Ramos (cell line): ENCODE measurements around the gene TOMM34.

Experiments
- in situ Hi-C: fragments of 300-500 bp; cut with MboI; formaldehyde crosslinking; loops from one replicate; pipeline ENCODE4 v1.14.3; 2022; ENCODE audit warnings: low sequenced_read_pairs; ENCODE audit not compliant: unreplicated experiment

The TOMM34 gene

DNA sequence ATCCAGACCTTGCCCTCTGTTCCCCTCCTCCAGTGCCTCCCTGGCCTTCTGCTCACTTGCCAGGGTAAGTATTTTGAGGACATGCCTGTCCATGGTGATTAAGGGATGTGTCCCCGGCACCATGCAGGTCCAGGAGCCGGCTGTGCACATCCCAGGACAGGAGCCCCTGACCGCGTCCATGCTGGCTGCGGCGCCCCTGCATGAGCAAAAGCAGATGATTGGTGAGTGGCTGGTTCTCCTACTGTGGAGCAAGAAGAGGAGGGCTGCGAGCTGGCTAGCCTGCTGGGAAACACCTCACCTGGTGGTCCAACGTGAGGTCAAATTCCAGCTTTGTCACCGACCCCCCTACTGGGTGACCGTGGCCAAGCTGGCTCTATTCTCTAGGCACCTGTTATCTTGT, 23.7 kb downstream of the TOMM34 start:
- in situ Hi-C loops = no loop called here

DNA sequence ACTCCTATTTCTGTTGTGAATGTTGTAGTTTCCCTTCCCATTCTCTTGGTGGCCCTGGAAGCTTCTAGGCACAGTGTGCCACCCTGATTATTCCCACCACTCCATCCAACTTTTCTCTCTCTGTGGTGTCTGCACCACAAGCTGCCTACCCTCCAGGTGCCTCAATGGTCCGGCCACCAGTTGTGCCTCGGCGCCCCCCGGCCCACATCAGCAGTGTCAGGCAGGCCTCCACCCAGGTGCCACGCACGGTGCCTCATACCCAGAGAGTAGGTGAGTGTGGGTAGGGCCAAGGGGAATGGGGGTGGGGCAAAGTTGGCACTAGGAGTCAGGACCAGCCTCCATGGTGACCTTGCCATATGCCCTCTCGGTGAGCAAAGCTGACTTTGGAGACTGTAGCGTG, 27.3 kb downstream of the TOMM34 start:
- in situ Hi-C loops = no loop called here

DNA sequence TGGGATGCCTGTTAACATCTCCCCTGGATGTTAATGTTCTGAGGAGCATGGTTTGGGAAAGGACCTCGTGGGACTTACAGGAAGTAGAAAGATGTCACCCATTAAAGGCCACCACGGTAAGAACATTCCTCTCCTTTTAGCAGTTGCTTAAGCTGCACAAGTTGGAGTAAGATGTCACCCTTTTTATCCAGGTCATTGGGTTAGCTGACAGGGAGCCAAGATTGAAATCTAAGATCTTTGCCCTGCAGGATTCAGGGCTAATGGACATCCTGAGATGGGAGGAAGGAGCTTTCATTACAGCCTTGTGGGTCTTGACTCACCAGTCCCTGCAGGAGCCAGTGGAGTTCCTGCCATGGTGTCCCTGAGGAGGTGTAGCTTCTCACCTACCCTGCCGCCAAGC, 28.3 kb downstream of the TOMM34 start:
- in situ Hi-C loops = no loop called here

GRCh38 chr20:44930517-44931168, 29.6 kb downstream of the TOMM34 start:
- in situ Hi-C loops = no loop called here

DNA sequence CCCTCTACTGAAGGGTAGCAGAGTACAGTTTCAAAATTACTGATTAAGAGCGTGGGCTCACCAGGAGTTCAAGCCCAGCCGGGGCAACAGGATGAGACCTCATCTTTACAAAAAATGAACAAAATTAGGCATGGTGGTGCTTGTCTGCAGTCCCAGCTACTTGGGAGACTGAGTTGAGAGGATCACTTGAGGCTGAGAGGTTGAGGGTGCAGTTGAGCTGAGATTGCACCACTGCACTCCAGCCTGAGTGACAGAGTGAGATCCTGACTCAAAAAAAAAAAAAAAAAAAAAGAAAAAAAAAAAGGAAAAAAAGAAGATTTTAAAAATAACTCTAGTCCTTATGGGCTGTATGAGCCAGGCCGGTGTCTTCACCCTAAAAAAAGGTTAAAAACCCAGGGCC, 31.6 kb downstream of the TOMM34 start:
- in situ Hi-C loops = no loop called here

GRCh38 chr20:44924541-44924940, 35.7 kb downstream of the TOMM34 start:
- in situ Hi-C loops = no loop called here

DNA sequence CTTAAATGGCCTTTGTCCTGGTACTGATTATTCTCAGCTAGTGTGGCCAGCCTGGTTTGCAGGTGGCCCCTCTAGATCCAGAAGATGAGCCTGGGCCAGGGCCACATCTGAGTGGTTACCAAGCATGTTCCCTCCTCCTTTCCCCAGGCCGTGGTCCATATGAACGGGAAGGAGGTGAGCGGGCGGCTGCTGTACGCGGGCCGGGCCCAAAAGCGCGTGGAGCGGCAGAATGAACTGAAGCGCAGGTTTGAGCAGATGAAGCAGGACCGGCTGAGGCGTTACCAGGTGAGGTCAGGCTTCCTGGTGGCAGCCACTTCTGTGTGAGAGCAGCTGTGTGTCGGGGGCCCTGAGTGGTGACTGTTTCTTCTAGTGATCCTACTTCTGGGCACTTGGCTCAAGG, 38.8 kb downstream of the TOMM34 start:
- in situ Hi-C loops = no loop called here

- in situ Hi-C loops = loop anchor here (10.0 kb wide), 1 partner anchor 176 kb away; no protein-coding TSS in a partner anchor
Measured at GRCh38 chr20:44918761-44919160, 41.4 kb downstream of the TOMM34 start.

DNA sequence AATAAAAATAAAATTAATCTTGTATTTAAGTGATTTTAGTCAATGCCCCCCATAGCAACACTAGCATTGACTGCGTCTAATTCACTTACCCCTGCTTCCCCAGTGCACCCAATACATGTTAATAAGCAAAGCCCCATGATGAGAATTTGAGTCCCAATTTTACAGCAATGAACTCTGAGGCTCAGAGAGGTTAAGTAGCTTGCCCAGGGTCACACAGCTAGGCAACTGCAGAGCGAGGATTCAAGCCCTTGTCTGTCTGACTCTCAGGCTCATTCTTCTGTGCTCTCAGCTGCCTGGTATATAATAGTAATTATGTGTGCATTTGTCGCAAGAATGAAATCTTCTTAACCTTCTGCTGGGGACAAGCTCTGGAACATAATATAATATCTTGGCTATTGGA, 41.9 kb downstream of the TOMM34 start:
- in situ Hi-C loops = loop anchor here (10.0 kb wide), 1 partner anchor 176 kb away; no protein-coding TSS in a partner anchor

DNA sequence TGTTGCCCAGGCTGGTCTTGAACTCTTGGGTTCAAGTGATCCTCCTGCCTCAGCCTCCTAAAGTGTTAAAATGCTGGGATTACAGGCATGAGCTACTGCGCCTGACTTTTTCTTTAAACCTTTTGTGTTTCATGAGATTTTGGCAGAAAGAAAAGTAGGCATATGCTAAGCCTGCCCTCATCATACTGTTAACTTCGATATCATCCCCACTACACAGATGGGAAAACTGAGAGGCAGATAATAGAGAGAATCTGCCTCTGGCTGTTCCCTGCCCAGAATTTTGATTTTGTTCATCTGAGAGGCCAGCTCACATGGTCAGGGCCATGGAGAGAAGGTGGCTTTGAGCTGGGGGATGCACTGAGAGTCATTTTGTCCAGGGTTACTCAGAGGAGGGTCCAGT, 42.8 kb downstream of the TOMM34 start:
- in situ Hi-C loops = loop anchor here (10.0 kb wide), 1 partner anchor 177 kb away; no protein-coding TSS in a partner anchor

DNA sequence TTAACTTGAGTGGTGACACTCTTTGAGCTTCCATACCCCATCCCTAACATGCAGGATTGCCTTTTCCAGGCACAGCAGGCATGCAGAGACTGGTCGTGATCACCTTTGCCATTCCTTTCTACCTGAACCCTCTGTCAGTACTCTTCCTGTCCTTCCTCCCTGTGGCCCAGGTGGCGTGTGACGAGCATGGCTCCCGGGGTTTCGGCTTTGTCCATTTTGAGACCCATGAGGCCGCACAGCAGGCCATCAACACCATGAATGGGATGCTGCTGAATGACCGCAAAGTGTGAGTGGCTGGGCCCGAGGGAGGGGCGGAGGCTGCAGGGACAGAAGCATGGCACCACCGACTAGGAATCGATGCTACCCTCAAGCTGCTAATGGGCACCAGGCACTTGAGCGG, 43.6 kb downstream of the TOMM34 start:
- in situ Hi-C loops = loop anchor here (10.0 kb wide), 1 partner anchor 178 kb away; no protein-coding TSS in a partner anchor

- in situ Hi-C loops = loop anchor here (10.0 kb wide), 1 partner anchor 180 kb away; no protein-coding TSS in a partner anchor
Measured at GRCh38 chr20:44914924-44915323, 45.3 kb downstream of the TOMM34 start.

- in situ Hi-C loops = loop anchor here (10.0 kb wide), 1 partner anchor 183 kb away; no protein-coding TSS in a partner anchor
Measured at GRCh38 chr20:44912189-44912588, 48.0 kb downstream of the TOMM34 start.

DNA sequence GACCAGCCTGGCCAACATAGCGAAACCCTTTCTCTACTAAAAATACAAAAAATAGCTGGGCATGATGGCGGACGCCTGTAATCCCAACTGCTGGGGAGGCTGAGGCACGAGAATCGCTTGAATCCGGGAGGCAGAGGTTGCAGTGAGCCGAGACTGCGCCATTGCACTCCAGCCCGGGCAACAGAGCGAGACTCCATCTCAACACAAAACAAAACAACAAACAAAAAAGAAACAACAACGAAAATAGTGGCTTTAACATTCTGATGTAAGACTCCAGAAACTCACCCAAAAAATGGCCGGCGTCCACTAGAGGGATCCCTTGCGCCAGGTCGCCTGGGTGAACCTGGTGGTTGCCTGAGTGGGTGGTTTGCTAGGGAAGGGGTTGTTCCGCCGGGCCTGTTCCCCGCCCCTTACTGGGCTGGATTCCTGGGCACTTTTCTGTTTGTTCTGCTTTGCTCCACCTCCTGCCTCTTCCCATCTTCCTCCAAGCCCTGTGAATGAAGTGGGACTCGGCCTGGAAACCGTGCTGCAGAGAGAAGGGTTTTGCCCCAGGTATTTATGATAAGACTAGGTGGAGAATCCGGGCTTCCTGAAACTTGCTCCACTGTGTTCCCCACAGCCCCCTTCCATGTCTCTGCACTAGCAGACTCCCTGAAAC, 48.8 kb downstream of the TOMM34 start:
- in situ Hi-C loops = loop anchor here (10.0 kb wide), 1 partner anchor 183 kb away; no protein-coding TSS in a partner anchor

GRCh38 chr20:44910690-44911262, 49.4 kb downstream of the TOMM34 start:
- in situ Hi-C loops = loop anchor here (10.0 kb wide), 1 partner anchor 184 kb away; no protein-coding TSS in a partner anchor

DNA sequence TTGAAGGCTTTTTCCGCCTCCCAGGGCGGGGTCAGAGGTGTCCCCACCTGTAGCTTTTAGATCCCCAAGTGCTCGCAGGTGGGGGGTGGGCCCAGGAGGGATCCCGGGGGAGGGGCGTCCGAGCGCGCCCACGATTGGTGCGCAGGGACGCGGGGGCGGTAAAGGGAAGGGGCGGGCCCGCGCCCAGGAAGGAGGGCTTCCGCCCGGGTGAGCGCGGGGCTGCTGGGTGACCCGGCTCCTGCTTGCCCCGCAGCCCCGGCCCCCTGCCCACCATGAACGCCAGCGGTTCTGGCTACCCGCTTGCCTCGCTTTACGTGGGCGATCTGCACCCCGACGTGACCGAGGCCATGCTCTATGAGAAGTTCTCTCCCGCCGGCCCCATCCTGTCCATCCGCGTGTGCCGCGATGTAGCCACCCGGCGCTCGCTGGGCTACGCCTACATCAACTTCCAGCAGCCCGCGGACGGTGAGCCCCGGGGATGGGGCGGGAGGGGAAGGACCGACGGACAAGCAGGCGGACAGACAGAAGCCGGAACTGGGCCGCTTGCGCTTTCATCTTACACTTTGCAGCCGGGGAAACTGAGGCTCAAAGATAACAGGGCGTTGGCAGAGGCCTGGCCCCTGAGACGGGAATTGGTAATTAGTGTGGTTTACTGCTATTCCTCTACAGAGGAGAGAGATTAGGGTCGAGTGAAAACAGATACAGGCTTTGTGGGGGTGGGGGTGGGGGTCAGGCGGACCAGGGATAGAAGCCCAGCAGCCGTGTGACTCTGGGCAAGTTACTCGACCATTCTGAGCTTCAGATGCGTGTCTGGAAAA, 50.1 kb downstream of the TOMM34 start, which contains the start of gene PABPC1L:
Gene PABPC1L, plus strand, starts transcription at position 189 of the 818 bp plus-strand sequence. Its CDS starts 84 bp downstream, at position 273.
- in situ Hi-C loops = loop anchor here (10.0 kb wide), 1 partner anchor 185 kb away; no protein-coding TSS in a partner anchor

GRCh38 chr20:44908987-44909871, 51.0 kb downstream of the TOMM34 start:
- in situ Hi-C loops = no loop called here

DNA sequence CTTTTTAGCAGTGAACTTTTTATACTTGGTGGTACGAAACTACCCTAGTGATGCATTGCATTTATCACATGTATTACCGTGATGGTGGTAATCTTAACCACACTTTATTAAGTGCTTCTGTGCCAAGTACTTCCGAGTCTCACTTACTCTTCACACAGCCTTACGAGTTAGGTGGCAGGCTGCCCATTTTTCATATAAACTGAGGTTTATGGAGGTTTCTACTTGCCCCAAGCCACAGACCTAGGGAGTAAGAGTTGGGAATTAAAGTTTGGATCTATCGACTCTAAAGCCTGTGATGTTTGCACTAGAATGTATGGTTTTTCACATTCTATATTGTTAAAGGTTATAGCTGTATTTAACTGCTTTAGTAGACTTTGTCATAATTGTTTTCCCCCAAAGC, 55.8 kb downstream of the TOMM34 start:
- in situ Hi-C loops = no loop called here

- in situ Hi-C loops = no loop called here
Measured at GRCh38 chr20:44901974-44902373, 58.2 kb downstream of the TOMM34 start.
